Measurements from ENCODE around the gene SIM1.

SIM1 gene

DNA sequence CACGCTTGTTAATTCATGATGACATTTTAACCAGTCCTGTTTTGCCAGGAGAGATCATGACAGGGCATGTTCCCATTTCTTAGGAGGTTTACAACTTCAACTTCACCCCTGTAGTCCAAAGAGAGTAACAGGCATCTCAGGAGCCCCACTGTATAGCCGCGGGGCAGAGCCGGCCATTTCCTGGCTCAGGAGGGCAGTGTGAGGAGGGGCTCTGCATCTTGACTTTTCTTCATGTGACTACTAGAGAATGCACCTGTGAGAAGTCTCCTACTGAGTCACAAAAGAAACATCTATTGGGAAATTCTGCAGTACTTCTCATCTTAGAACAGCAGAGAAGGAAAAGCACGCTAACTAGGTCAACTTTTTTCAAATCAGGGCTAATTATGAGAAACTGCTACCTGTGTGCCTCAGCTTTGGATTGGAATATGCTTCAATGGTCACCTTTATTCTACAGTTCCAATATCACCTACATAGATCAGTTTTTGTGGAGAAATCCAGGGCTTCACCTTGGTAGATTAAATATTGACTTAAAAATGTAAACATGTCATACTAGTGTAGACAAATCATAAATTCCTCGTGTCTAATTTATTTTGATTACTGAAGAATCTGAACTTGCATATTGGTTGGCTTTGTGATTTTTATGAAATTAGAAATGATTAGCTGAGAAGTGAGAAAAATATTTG, 28.6 kb upstream of the SIM1 start:
- TF ChIP-seq, protein P1, sequence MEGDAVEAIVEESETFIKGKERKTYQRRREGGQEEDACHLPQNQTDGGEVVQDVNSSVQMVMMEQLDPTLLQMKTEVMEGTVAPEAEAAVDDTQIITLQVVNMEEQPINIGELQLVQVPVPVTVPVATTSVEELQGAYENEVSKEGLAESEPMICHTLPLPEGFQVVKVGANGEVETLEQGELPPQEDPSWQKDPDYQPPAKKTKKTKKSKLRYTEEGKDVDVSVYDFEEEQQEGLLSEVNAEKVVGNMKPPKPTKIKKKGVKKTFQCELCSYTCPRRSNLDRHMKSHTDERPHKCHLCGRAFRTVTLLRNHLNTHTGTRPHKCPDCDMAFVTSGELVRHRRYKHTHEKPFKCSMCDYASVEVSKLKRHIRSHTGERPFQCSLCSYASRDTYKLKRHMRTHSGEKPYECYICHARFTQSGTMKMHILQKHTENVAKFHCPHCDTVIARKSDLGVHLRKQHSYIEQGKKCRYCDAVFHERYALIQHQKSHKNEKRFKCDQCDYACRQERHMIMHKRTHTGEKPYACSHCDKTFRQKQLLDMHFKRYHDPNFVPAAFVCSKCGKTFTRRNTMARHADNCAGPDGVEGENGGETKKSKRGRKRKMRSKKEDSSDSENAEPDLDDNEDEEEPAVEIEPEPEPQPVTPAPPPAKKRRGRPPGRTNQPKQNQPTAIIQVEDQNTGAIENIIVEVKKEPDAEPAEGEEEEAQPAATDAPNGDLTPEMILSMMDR (IDR thresholded peaks at IDR 0.05; ENCODE audit: extremely low read depth, missing control alignments): no peak
- no peak for DNase-seq (ENCODE audit: low spot score)

DNA sequence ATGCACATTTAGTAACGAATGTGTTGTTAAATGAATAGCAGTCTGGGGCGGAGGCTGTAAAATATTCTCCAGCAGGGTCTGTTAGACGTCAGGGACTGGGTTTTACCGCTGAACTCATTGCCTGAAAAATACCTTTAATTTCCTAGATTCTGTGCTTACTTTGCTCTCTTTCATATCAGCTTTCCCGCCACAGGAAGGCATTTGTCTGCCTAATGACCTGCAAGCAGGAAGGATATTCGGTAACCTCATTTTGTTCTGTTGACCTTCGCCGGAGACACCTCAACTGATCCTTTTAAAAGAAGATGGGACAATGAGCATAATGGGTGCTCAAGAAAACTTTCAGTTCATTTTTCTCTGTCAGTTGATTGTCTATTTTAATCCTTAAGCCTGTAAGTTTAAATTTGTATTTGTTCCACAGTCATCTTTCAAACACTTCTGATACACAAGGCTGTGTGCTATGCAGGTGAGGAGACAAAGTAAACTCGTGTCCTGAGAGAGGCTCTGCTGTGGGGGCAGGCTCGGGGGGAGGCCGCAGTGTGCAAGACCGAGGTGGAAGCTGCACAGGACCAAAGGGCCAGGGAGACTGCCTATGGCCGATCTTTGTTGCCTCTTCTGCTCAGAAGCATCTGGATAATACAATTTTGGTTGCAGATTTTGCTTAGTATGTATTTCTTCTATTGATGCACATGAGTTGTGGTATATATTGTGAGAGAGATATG, 27.4 kb upstream of the SIM1 start:
- TF ChIP-seq, protein P1 (IDR thresholded peaks at IDR 0.05; ENCODE audit: extremely low read depth, missing control alignments): no peak
- DNase-seq (ENCODE audit: low spot score): no peak

DNA sequence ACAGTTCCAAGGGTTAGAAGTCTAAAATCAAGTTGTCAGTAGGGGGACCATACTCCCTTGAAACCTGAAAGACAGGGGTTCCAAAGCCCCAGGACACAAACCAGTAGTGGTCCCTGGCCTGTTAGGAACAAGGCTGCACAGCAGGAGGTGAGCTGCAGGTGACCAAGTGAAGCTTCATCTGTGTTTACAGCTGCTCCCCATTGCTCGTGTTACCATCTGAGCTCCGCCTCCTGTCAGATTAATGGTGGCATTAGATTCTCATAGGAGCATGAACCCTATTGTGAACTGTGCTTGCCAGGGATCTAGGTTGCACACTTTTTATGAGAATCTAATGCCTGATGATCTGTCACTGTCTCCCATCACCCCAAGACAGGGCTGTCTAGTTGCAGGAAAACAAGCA, 25.3 kb upstream of the SIM1 start:
- no peak for DNase-seq (ENCODE audit: low spot score)
- TF ChIP-seq, protein P1 (IDR thresholded peaks at IDR 0.05; ENCODE audit: extremely low read depth, missing control alignments): no peak

DNA sequence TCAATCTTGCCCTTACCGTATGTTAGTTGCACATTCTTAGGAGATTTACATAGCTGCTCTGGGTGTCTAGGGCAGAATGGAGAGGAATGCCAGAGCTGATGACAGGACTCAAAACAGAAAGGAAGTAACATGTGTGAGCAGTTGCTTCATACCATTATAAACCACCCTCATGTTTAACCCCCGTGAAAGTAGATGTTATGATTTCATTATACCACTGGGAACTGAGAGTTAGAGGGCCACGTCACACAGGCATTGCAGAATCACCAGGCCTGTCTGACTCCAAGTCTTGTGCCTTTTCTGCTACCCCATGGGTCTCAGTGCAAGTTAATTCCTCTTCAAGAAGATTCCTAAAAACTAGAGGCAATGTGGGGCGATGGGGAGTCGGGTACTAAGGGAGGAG, 23.5 kb upstream of the SIM1 start:
- DNase-seq (ENCODE audit: low spot score): no peak

DNA sequence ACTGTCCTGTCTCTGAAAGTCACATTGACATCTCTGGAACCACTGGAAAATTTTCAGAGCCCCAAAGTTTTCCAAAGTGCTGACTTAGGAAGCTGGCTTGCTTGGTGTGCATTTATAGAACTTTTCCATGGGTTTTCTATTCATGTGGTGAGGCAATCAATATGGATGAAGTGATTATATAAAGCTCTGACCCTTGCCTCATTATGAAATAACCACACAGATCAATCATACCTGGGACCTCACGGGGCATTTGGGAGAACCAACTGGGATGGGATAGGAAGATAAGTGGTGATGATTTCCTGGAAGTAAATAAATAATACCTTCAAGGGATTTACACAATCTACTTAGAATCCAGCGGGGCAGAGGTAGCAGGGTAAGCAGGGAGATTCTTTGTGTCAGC, 22.9 kb upstream of the SIM1 start:
- TF ChIP-seq, protein P1 (IDR thresholded peaks at IDR 0.05; ENCODE audit: extremely low read depth, missing control alignments): no peak
- no peak for DNase-seq (ENCODE audit: low spot score)

More for the DNA sequence above, 23.5 kb upstream of the SIM1 start:
- TF ChIP-seq, protein P1 (IDR thresholded peaks at IDR 0.05; ENCODE audit: extremely low read depth, missing control alignments): no peak

DNA sequence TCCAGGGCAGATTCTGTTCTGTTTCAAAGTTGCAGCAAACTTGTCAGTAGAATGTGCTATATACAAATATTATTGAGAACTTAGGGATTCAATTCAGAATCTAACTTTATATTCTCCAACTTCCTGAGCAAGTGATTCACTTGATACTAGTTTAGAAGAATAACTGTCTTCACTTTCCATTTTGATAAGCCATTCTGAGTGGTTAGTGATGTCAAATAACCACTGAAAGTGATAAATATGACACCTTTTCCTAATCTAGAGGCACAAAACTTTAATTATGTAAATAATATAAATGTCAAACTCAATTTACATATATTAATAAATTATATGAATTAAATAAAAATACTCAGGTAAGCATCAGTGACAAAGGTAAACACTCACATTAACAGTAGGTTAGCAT, 20.5 kb upstream of the SIM1 start:
- DNase-seq (ENCODE audit: low spot score): no peak
- TF ChIP-seq, protein P1 (IDR thresholded peaks at IDR 0.05; ENCODE audit: extremely low read depth, missing control alignments): no peak

DNA sequence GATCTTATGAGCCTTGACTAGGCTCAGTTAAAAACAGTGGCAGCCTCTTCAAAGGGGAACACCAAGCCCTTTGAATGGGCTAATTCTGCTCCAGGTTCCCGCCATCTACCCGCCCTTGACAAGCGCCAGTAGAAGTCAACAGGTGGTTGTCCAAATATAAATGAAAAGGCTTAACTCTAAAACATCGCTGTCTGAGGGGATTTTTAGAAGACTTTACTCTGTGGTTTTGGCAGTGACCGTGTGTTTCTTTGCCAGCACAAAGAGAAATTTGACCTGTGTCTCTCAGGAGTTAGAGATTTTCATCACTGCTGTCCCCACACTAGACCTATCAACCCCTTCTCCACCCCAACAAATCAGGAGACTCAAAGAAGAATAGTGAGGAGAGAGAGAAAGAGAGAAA, 19.8 kb upstream of the SIM1 start:
- no peak for DNase-seq (ENCODE audit: low spot score)
- TF ChIP-seq, protein P1 (IDR thresholded peaks at IDR 0.05; ENCODE audit: extremely low read depth, missing control alignments): no peak

Measured in GM20000 (cell line).